ENCODE measurements around the gene EPHB1.
"Not testable (repeated sequence)": the region's sequence is repeated elsewhere in the genome, so short reads cannot be mapped to it uniquely, and the experiment has no call there.

EPHB1 gene

GRCh38 chr3:134777341-134777740 lies 17.7 kb upstream of the EPHB1 start:
- no peak for DNase-seq (ENCODE audit: low read depth in 2 of 2)

GRCh38 chr3:134788283-134788682 lies 6.8 kb upstream of the EPHB1 start:
- not testable (repeated sequence) for DNase-seq (ENCODE audit: low read depth in 2 of 2)

DNA sequence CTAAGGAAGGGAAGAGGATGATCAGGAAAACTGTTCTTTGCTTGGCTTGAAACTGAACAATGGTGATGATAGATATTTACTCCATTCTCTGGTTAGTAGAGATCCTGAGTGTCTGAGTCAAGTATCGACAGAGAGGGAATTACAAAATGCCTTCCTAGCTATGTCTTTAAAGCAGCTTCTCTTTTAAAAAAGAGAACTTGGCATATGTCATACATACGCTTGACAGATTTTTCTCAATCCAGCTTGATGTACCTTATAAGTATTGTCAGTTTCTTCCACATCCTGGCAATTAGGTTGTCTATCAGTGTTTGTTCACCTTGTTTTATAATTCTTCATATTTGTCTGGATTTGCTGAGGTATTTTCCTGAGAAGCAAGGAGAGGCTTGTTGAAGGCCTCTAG lies 5.0 kb upstream of the EPHB1 start:
- DNase-seq (ENCODE audit: low read depth in 2 of 2): no peak

GRCh38 chr3:134791992-134792391 lies 3.1 kb upstream of the EPHB1 start:
- DNase-seq (ENCODE audit: low read depth in 2 of 2): no peak

GRCh38 chr3:134792700-134793099 lies 2.4 kb upstream of the EPHB1 start:
- DNase-seq (ENCODE audit: low read depth in 2 of 2): no peak

- no peak for DNase-seq (ENCODE audit: low read depth in 2 of 2)
These were observed 1.5 kb upstream of the EPHB1 start for GRCh38 chr3:134793562-134793961.

DNA sequence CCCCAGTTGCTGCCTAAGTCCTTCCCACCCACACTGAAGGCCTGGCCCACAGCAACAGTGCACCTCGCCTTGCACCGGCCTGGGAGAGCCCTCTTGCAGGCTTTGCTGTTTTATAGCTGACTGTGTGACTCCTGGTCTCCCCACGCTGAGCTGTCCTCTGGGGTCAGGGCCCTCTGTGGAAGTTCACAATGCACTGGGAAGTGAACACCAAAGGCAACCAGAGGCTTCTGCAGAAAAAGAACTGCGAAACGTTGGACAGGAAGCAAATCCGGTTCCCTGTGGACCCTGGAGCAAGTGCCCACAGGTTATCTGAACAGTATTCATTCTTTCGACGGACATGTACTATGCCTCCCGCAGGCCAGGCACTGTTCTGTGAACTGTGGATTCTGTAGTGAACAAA lies 737 bp upstream of the EPHB1 start:
- DNase-seq (ENCODE audit: low read depth in 2 of 2): no peak

GRCh38 chr3:134795746-134796280 lies 753 bp downstream of the EPHB1 start:
- DNase-seq (ENCODE audit: low read depth in 2 of 2): no peak

- DNase-seq (ENCODE audit: low read depth in 2 of 2): no peak
These were observed 1.4 kb downstream of the EPHB1 start for GRCh38 chr3:134796281-134797056.

- no peak for DNase-seq (ENCODE audit: low read depth in 2 of 2)
These were observed 2.1 kb downstream of the EPHB1 start for GRCh38 chr3:134797057-134797740.

DNA sequence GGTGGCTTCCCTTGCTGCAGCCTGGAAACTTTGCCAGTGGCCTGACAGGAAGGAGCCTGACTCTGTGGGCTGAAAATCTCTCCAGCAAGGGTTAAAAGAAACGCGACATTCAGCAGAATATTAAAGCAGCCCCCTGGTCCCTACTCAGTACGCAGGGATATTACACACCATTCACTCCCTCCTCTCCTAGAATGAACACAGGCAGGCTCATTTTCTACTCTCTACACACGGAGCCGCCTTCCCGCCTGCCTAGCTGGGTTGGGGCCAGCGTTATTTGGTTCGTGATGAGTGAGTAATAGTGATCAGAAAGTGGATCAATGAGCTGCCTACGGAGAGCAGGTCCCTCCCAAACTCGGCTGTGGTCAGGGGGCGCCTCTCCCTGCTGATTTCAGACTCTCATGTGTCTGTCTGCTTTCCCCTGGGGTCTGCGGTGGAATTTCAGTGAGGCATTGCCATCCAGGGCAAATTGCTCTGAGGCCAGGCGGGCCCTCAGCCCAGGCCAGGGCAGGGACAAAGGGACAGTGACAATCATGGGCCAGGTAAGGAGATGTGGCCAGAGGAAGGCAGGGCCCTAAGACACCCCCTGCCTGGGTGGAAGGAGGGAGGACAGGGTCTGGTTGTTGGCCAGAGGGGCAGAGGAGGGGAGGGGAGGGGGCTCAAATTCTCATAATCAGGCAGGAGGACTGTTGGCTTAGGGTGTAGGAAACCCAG lies 2.8 kb downstream of the EPHB1 start:
- no peak for DNase-seq (ENCODE audit: low read depth in 2 of 2)

DNA sequence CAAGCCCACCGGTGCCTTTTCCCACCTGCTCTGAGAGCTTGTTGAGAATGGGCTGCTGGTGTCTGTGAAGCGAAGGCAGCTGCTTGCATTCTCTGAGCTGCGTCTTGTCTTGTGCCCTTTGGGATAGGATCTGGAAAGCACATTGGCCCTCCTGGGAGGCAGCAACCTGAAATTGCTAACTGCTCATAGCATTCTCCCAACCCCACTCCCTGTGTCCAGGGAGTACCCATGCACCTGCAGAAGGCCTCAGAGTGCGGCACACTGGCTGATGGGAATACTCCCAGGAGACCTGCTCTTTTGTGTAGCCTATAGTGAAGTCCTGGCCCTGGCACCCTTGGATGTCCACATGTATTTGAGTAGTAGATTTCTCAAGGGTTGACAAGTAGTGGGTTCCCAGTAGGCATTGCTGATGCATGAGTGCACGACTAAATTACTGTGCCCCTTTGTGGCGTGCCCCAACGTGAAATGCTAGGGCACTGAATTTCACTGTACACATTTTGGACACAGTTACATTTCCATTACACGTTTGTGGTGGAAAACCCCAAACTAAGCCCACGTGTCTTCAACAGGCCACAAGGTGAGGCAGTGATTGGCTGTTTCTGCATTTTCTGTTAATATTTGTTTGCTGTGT lies 3.7 kb downstream of the EPHB1 start:
- no peak for DNase-seq (ENCODE audit: low read depth in 2 of 2)

DNA sequence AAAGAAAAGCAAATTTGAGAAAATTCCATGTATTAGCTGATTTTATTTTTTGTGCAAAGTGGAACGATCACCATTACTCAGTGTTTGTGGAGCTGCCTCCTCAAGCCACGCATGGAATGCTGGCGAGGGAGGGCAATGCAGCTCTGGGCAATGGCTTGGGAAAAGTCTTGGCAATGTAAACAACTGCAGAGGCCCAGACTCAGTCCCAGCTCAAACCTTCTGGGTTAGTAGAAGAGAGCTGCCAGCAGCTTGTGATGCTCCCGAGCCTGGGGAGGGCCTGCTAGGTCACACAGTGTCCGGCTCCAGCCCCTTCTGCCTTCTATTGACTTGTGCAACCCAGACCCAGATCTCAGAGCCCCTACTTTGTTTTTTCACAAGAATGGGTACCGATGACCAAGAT lies 4.3 kb downstream of the EPHB1 start:
- DNase-seq (ENCODE audit: low read depth in 2 of 2): no peak

DNA sequence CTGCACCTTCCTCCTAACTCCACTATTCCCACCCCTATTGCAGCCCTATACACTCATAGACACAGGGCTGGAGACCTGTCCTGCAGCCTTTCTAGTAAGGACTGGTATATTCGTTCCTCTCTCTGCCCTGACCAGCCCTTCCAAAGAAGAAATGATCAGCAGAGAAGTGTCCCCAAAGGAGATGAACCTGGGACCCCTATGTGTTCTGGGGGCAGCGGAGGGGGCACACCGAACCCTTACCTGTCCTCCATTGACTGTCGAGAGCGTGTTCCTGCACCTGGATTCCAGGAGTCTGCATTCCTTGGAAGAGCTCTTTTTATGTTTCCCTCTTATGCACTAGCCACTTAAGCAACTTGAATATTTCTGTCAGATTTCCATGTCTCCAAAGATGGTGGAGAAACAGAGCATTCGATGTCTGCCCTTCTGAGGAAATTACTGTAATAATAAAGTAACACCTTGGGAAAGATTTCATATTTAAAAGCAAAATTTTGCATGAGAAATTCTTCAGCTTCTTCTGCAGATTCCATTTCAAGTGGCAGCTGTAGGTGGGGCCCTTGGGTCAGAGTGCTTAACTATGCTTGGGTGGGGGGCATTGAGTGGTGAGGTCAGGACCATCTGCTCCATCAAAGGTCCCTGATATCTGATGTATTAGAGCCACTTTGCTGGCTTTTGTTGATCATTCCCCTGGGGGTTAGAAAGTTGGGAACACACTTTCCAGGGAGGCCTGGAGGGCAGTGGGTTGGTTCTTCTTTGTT lies 6.3 kb downstream of the EPHB1 start:
- no peak for DNase-seq (ENCODE audit: low read depth in 2 of 2)

GRCh38 chr3:134802428-134803050 lies 7.5 kb downstream of the EPHB1 start:
- no peak for DNase-seq (ENCODE audit: low read depth in 2 of 2)

- peak; percentile 17 to 22 for DNase-seq (ENCODE audit: low read depth in 2 of 2)
These were observed 8.0 kb downstream of the EPHB1 start for GRCh38 chr3:134803051-134803505.

GRCh38 chr3:134803652-134804051 lies 8.6 kb downstream of the EPHB1 start:
- no peak for DNase-seq (ENCODE audit: low read depth in 2 of 2)

GRCh38 chr3:134804508-134805480 lies 9.7 kb downstream of the EPHB1 start:
- no peak for DNase-seq (ENCODE audit: low read depth in 2 of 2)

GRCh38 chr3:134807189-134807588 lies 12.1 kb downstream of the EPHB1 start:
- no peak for DNase-seq (ENCODE audit: low read depth in 2 of 2)

- DNase-seq (ENCODE audit: low read depth in 2 of 2): no peak
These were observed 13.8 kb downstream of the EPHB1 start for GRCh38 chr3:134808835-134809234.

Data from stimulated activated CD4-positive, alpha-beta T cell treated with anti-CD3 and anti-CD28 coated beads, Interleukin-15, amount 100 ng/mL, for 48 hours (primary cell).